ENCODE measurements around the gene OR56A5.
"Not testable (repeated sequence)": the region's sequence is repeated elsewhere in the genome, so short reads cannot be mapped to it uniquely, and the experiment has no call there.

Gene OR56A5

DNA sequence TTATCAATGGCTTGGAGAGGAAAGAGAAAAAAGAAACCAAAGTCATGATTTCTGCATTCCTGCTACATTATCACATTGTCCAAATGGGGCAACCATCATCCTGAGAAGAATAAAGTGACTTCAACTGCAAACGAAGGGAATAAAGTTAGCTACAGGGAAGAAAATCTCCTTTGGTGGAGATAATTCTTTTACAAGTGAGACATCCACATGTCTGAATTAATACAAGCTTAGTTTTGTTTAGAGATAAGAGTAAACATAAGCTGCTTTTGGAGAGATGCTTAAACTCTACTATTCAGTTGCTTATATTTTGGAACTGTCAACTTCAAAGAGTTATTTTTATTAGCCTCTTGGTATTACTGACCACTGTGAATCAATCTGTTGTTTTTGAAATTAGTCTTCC, 18.6 kb upstream of the OR56A5 start, which contains the start of gene OR52L1:
Gene OR52L1 (minus strand): TSS at position 101 of the 400 bp plus-strand sequence. CDS start 55 bp downstream, at position 46.
- no peaks in the 10 kb centered on the region for H3K36me3 ChIP-seq (ENCODE audit: control insufficient read depth in 5 of 5, insufficient read depth in 5 of 5, low read length in 5 of 5)
- no peak within 1 kb of the TSS for H3K4me3 ChIP-seq (ENCODE audit: low read depth in 1 of 5, low read length in 5 of 5)
- peaks cover 0 to 3% (median 0%) of the 10 kb centered on the region in 5 donors for H3K27me3 ChIP-seq (ENCODE audit: control insufficient read depth in 5 of 5, insufficient read depth in 4 of 5, low read length in 5 of 5)
- H3K27ac ChIP-seq (ENCODE audit: low read depth, low read length) = no peak within 1 kb of the TSS
- H3K4me1 ChIP-seq (ENCODE audit: control insufficient read depth in 5 of 5, insufficient read depth in 5 of 5, low read length in 5 of 5) = peaks cover 0 to 4% (median 2%) of the 10 kb centered on the region in 5 donors
- H3K9ac ChIP-seq (ENCODE audit: low read length in 5 of 5) = no peak within 1 kb of the TSS
- H3K9me3 ChIP-seq (ENCODE audit: control insufficient read depth in 5 of 5, low read length in 5 of 5) = peaks cover 0 to 3% (median 0%) of the 10 kb centered on the region in 5 donors

DNA sequence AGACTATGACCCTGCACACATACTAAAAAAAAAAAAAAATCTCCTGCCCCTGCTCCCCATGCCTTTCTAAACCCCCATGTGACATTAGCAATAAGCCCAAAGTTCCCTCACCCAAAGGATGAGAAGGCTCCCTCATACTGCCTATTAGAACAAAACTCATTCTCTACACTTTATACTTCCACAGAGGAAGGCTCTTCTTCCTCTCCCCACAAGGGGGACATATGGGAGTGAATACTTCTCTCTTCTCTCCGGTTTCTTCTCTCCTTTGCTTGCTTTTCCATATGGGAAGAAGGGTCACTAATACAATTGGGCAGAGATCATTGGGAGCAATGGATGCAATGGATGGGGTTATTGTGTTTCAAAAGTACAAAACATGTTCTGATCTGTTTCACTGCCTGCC, 15.1 kb upstream of the OR56A5 start:
- Histone ChIP-seq H3K9ac (ENCODE audit: low read length in 5 of 5) (no peak overlapping the region), H3K4me3 (ENCODE audit: low read depth in 1 of 5, low read length in 5 of 5) (no peak overlapping the region), H3K4me1 (ENCODE audit: control insufficient read depth in 5 of 5, insufficient read depth in 5 of 5, low read length in 5 of 5) (no peaks in the 10 kb centered on the region), H3K36me3 (ENCODE audit: control insufficient read depth in 5 of 5, insufficient read depth in 5 of 5, low read length in 5 of 5) (no peaks in the 10 kb centered on the region), H3K27me3 (ENCODE audit: control insufficient read depth in 5 of 5, insufficient read depth in 4 of 5, low read length in 5 of 5) (peaks cover 0 to 3% (median 0%) of the 10 kb centered on the region in 5 donors), H3K27ac (ENCODE audit: low read depth, low read length) (no peak overlapping the region), H3K9me3 (ENCODE audit: control insufficient read depth in 5 of 5, low read length in 5 of 5) (peaks cover 0 to 6% (median 3%) of the 10 kb centered on the region in 5 donors)

DNA sequence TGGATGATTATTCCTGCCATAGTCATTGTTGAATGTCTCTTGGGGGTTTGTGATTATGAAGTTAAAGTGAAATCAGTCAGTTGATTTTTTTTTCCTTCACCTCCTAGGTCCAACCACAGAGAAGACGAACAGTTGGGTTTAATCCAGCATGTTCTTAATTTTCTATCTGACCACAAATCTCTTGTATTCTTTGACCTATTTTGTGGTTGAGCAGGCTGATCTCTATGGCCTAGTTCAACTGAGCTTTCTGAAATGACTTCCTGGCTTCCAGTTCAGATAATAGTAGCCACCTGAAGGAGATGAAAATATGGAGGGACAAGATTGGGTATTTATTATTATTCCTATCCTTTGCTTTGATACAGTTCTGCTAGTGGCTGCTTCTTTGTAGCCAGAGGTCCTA, 5.2 kb upstream of the OR56A5 start:
- Histone ChIP-seq H3K4me3 (ENCODE audit: low read depth in 1 of 5, low read length in 5 of 5) (no peak overlapping the region), H3K27ac (ENCODE audit: low read depth, low read length) (no peak overlapping the region), H3K9me3 (ENCODE audit: control insufficient read depth in 5 of 5, low read length in 5 of 5) (peaks cover 0 to 7% (median 0%) of the 10 kb centered on the region in 5 donors), H3K36me3 (ENCODE audit: control insufficient read depth in 5 of 5, insufficient read depth in 5 of 5, low read length in 5 of 5) (no peaks in the 10 kb centered on the region), H3K4me1 (ENCODE audit: control insufficient read depth in 5 of 5, insufficient read depth in 5 of 5, low read length in 5 of 5) (no peaks in the 10 kb centered on the region), H3K9ac (ENCODE audit: low read length in 5 of 5) (no peak overlapping the region), H3K27me3 (ENCODE audit: control insufficient read depth in 5 of 5, insufficient read depth in 4 of 5, low read length in 5 of 5) (no peaks in the 10 kb centered on the region)

DNA sequence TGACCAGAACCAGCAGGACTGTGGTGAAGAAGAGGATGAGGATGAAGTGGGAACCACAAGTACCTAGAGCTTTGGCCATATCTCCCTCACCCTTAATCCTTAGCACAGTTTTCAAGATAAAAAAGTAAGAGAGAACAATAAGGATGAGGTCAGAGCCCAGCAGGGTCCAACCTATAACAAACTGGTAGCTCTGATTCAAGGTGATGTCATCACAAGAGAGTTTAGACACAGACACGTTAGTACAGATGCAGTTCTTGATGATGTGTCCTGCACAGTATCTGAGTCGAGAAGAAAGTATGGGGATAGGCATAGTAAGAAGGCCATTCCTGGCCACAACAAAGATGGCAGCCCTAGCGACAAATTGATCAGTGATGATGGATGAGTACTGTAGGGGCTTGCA, 586 bp downstream of the OR56A5 start:
- peaks cover 0 to 6% (median 0%) of the 10 kb centered on the region in 5 donors for H3K27me3 ChIP-seq (ENCODE audit: control insufficient read depth in 5 of 5, insufficient read depth in 4 of 5, low read length in 5 of 5)
- H3K4me1 ChIP-seq (ENCODE audit: control insufficient read depth in 5 of 5, insufficient read depth in 5 of 5, low read length in 5 of 5) = no peaks in the 10 kb centered on the region
- H3K36me3 ChIP-seq (ENCODE audit: control insufficient read depth in 5 of 5, insufficient read depth in 5 of 5, low read length in 5 of 5) = no peaks in the 10 kb centered on the region
- no peak overlapping the region for H3K4me3 ChIP-seq (ENCODE audit: low read depth in 1 of 5, low read length in 5 of 5)
- H3K9ac ChIP-seq (ENCODE audit: low read length in 5 of 5) = no peak overlapping the region
- peaks cover 0 to 10% (median 4%) of the 10 kb centered on the region in 5 donors for H3K9me3 ChIP-seq (ENCODE audit: control insufficient read depth in 5 of 5, low read length in 5 of 5)
- no peak overlapping the region for H3K27ac ChIP-seq (ENCODE audit: low read depth, low read length)

DNA sequence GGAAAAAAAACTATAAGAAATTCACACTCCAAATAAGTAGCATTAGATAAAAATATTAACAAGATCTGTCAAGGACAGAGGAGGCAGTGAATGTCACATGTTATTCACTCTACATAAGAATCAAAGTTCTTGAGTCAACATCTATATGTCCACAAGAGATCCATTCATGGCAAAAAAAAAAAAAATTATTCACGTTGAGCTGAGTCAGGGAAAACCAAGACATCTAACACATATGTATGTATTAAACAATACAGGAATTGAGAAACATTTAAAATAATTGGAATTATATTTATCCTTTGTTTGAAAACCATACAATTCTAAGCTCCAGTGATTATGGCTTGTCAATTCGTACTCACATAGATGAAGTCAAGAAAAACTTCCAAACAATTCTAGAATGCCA, 1.3 kb downstream of the OR56A5 start:
- H3K27me3 ChIP-seq (ENCODE audit: control insufficient read depth in 5 of 5, insufficient read depth in 4 of 5, low read length in 5 of 5) = peaks cover 0 to 6% (median 0%) of the 10 kb centered on the region in 5 donors
- no peaks in the 10 kb centered on the region for H3K36me3 ChIP-seq (ENCODE audit: control insufficient read depth in 5 of 5, insufficient read depth in 5 of 5, low read length in 5 of 5)
- no peaks in the 10 kb centered on the region for H3K4me1 ChIP-seq (ENCODE audit: control insufficient read depth in 5 of 5, insufficient read depth in 5 of 5, low read length in 5 of 5)
- no peak overlapping the region for H3K9ac ChIP-seq (ENCODE audit: low read length in 5 of 5)
- H3K4me3 ChIP-seq (ENCODE audit: low read depth in 1 of 5, low read length in 5 of 5) = no peak overlapping the region
- no peak overlapping the region for H3K27ac ChIP-seq (ENCODE audit: low read depth, low read length)
- peaks cover 0 to 10% (median 4%) of the 10 kb centered on the region in 5 donors for H3K9me3 ChIP-seq (ENCODE audit: control insufficient read depth in 5 of 5, low read length in 5 of 5)

DNA sequence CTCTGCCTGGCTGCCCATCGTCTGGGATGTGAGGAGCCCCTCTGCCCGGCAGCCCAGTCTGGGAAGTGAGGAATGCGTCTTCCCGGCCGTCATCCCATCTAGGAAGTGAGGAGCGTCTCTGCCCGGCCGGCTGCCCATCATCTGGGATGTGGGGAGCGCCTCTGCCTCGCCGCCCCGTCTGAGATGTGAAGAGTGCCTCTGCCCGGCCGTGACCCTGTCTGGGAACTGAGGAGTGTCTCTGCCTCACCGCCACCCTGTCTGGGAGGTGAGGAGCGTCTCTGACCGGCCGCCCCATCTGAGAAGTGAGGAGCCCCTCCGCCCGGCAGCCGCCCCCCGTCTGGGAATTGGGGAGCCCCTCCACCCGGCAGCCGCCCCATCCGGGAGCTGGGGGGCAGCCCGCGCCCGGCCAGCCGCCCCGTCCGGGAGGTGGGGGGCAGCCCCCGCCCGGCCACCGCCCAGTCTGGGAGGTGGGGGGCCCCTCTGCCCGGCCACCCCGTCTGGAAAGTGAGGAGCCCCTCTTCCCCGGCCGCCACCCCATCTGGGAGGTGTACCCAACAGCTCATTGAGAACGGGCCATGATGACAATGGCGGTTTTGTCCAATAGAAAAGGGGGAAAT, 7.5 kb downstream of the OR56A5 start:
- H3K27me3 ChIP-seq (ENCODE audit: control insufficient read depth in 5 of 5, insufficient read depth in 4 of 5, low read length in 5 of 5); H3K36me3 ChIP-seq (ENCODE audit: control insufficient read depth in 5 of 5, insufficient read depth in 5 of 5, low read length in 5 of 5); H3K4me3 ChIP-seq (ENCODE audit: low read depth in 1 of 5, low read length in 5 of 5); H3K4me1 ChIP-seq (ENCODE audit: control insufficient read depth in 5 of 5, insufficient read depth in 5 of 5, low read length in 5 of 5); H3K27ac ChIP-seq (ENCODE audit: low read depth, low read length); H3K9ac ChIP-seq (ENCODE audit: low read length in 5 of 5): not testable (repeated sequence)
- H3K9me3 ChIP-seq (ENCODE audit: control insufficient read depth in 5 of 5, low read length in 5 of 5) = peaks cover 0 to 13% (median 10%) of the 10 kb centered on the region in 5 donors

DNA sequence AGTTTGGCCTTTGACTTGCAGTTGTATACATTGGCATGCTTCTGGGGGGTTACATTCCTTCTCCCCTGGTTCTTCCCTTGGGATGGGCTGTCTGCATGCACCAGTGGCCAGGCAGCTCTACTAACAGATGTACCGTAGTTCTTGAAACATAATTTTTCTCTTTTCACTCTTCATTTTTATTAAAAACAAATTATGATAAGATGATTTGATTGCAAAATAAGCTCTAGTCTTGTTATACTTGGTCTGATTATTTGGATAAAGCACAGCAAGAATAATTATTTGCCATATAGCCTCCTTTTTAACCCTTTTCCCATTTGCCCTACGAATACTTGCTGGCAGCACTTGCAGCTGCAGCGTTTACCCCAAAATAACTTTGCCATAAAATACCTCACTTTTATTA, 12.7 kb downstream of the OR56A5 start:
- H3K4me1 ChIP-seq (ENCODE audit: control insufficient read depth in 5 of 5, insufficient read depth in 5 of 5, low read length in 5 of 5) = no peaks in the 10 kb centered on the region
- no peak overlapping the region for H3K4me3 ChIP-seq (ENCODE audit: low read depth in 1 of 5, low read length in 5 of 5)
- no peak overlapping the region for H3K9ac ChIP-seq (ENCODE audit: low read length in 5 of 5)
- H3K36me3 ChIP-seq (ENCODE audit: control insufficient read depth in 5 of 5, insufficient read depth in 5 of 5, low read length in 5 of 5) = no peaks in the 10 kb centered on the region
- peaks cover 0 to 8% (median 0%) of the 10 kb centered on the region in 5 donors for H3K9me3 ChIP-seq (ENCODE audit: control insufficient read depth in 5 of 5, low read length in 5 of 5)
- no peak overlapping the region for H3K27ac ChIP-seq (ENCODE audit: low read depth, low read length)
- no peaks in the 10 kb centered on the region for H3K27me3 ChIP-seq (ENCODE audit: control insufficient read depth in 5 of 5, insufficient read depth in 4 of 5, low read length in 5 of 5)

DNA sequence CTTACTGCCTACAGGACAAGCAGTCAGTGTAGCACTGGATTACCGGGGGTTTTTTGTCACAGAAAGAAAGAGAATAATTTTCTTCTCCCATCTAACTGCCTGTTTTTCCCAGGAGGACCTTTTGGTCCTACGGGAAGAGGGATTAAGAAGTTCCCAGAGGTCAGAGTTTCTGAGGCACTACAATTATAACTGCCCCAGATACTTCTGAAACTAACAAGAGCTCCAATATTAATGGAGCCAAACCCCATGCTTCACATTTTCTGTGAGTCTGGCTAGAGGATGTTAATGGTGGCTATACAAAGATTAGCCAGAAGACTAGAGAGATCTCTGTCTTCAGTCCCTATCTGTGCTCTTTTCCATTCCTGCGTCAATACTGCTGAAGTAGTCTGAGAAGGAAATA, 26.3 kb downstream of the OR56A5 start, which contains the start of gene OR56A3:
Gene OR56A3 (plus strand): TSS at position 301 of the 400 bp plus-strand sequence. CDS start 5,096 bp downstream, outside the sequence.
- Histone ChIP-seq H3K4me1 (ENCODE audit: control insufficient read depth in 5 of 5, insufficient read depth in 5 of 5, low read length in 5 of 5) (no peaks in the 10 kb centered on the region), H3K9ac (ENCODE audit: low read length in 5 of 5) (no peak within 1 kb of the TSS), H3K4me3 (ENCODE audit: low read depth in 1 of 5, low read length in 5 of 5) (no peak within 1 kb of the TSS), H3K27me3 (ENCODE audit: control insufficient read depth in 5 of 5, insufficient read depth in 4 of 5, low read length in 5 of 5) (no peaks in the 10 kb centered on the region), H3K9me3 (ENCODE audit: control insufficient read depth in 5 of 5, low read length in 5 of 5) (peaks cover 0 to 6% (median 4%) of the 10 kb centered on the region in 5 donors), H3K36me3 (ENCODE audit: control insufficient read depth in 5 of 5, insufficient read depth in 5 of 5, low read length in 5 of 5) (no peaks in the 10 kb centered on the region), H3K27ac (ENCODE audit: low read depth, low read length) (no peak within 1 kb of the TSS)

DNA sequence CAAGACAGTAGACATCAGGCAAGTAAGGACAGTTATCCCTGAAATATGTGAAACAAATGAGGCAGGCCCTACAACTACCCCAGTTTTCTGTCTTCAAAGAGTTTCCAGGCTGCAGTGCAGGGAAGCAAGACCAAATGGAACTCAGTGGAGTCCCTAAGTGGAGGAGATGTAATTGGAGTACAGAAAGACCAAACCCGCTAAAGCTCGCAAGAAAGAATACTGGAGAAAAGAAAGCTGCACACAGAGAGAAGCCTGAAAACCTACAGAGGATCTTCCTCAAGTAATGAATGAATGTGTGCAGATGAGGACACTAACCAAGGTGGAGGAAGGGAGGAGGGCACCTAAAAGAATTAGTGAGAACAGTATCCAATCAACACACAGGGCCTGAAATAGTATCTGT, 27.5 kb downstream of the OR56A5 start:
- Histone ChIP-seq H3K27me3 (ENCODE audit: control insufficient read depth in 5 of 5, insufficient read depth in 4 of 5, low read length in 5 of 5) (no peaks in the 10 kb centered on the region), H3K9ac (ENCODE audit: low read length in 5 of 5) (no peak overlapping the region), H3K4me3 (ENCODE audit: low read depth in 1 of 5, low read length in 5 of 5) (no peak overlapping the region), H3K4me1 (ENCODE audit: control insufficient read depth in 5 of 5, insufficient read depth in 5 of 5, low read length in 5 of 5) (no peaks in the 10 kb centered on the region), H3K9me3 (ENCODE audit: control insufficient read depth in 5 of 5, low read length in 5 of 5) (peaks cover 0 to 6% (median 4%) of the 10 kb centered on the region in 5 donors), H3K36me3 (ENCODE audit: control insufficient read depth in 5 of 5, insufficient read depth in 5 of 5, low read length in 5 of 5) (no peaks in the 10 kb centered on the region), H3K27ac (ENCODE audit: low read depth, low read length) (no peak overlapping the region)

DNA sequence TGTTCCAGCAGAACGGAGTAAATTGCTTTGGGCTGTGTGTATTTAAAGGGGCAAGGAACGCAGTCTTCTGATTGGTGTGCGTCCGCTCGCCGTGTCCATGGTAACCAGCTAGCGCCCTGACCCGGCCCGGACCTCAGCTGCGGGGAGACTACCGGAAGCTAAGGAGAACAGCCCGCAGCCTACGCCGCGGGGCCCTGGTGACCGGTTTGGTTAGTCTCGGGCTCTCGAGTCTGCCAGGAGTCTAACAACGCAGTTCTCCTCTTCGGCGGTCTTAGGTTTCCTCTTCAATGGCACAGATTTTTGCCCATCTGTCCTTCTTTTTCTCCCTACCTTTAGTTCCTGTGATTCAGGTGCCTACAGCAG, 29.7 kb downstream of the OR56A5 start:
- Histone ChIP-seq H3K9me3 (ENCODE audit: control insufficient read depth in 5 of 5, low read length in 5 of 5) (peaks cover 0 to 6% (median 4%) of the 10 kb centered on the region in 5 donors), H3K4me3 (ENCODE audit: low read depth in 1 of 5, low read length in 5 of 5) (no peak overlapping the region), H3K4me1 (ENCODE audit: control insufficient read depth in 5 of 5, insufficient read depth in 5 of 5, low read length in 5 of 5) (no peaks in the 10 kb centered on the region), H3K27ac (ENCODE audit: low read depth, low read length) (no peak overlapping the region), H3K36me3 (ENCODE audit: control insufficient read depth in 5 of 5, insufficient read depth in 5 of 5, low read length in 5 of 5) (no peaks in the 10 kb centered on the region), H3K27me3 (ENCODE audit: control insufficient read depth in 5 of 5, insufficient read depth in 4 of 5, low read length in 5 of 5) (no peaks in the 10 kb centered on the region), H3K9ac (ENCODE audit: low read length in 5 of 5) (no peak overlapping the region)

Data from subcutaneous abdominal adipose tissue (tissue), 5 donors.